K562 (cell line): ENCODE measurements around the gene ADCYAP1R1.

ENCODE experiments used
- ERF ChIP-seq: fragments of 450-650 bp; formaldehyde crosslinking; IDR thresholded peaks from 2 replicates; pipeline ENCODE4 v1.4.0; 2020; ENCODE audit warnings: mild to moderate bottlenecking, mixed read lengths
- POLR2A ChIP-seq: fragments of 450-650 bp; conservative IDR thresholded peaks from 2 replicates; pipeline ENCODE4 v1.6.1; 2016
- POLR3A ChIP-seq: IDR thresholded peaks from 2 replicates; pipeline ENCODE4 v1.6.1; 2011; ENCODE audit warnings: borderline replicate concordance, mild to moderate bottlenecking, moderate library complexity; ENCODE audit not compliant: insufficient read length, insufficient read depth; ENCODE audit errors: extremely low read depth
- TAF1 ChIP-seq: IDR thresholded peaks from 2 replicates; pipeline ENCODE4 v1.6.1; 2011; ENCODE audit warnings: mild to moderate bottlenecking, low read length, moderate library complexity; ENCODE audit not compliant: insufficient read depth, control insufficient read depth, severe bottlenecking; ENCODE audit errors: extremely low read depth
- ZNF232 ChIP-seq: sonication (generic); formaldehyde crosslinking; IDR thresholded peaks from 2 replicates; pipeline ENCODE4 v1.8.0; 2022; ENCODE audit warnings: mild to moderate bottlenecking, missing genetic modification reagents
- TF ChIP-seq, protein P1 (sequence below), 3 experiments: IDR thresholded peaks in 2 of 3; conservative IDR thresholded peaks in 1 of 3; 2 replicates each; pipeline ENCODE4 v1.5.1; 2011 to 2012; ENCODE audit warnings: low read length in 3 of 3, mild to moderate bottlenecking in 3 of 3, control low read depth in 2 of 3, improper control_type of control experiment in 1 of 3, inconsistent platforms in 1 of 3, low read depth in 1 of 3, mixed read lengths in 1 of 3, moderate library complexity in 1 of 3; ENCODE audit not compliant: insufficient read depth in 2 of 3
- TF ChIP-seq, protein P2 (sequence below), 3 experiments: fragments of 200-800 bp in 1 of 3; sonication (Bioruptor generic) in 1 of 3; sonication (generic) in 1 of 3; formaldehyde crosslinking in 1 of 3; IDR thresholded peaks; 2 replicates each; pipeline versions ENCODE4 v1.6.1 to v1.8.0; 2016 to 2022; ENCODE audit warnings: mild to moderate bottlenecking in 2 of 3, missing compliant biosample characterization in 2 of 3, missing genetic modification characterization in 2 of 3, missing genetic modification reagents in 1 of 3
- TF ChIP-seq, protein P3 (sequence below): sonication (generic); formaldehyde crosslinking; IDR thresholded peaks from 2 replicates; pipeline ENCODE4 v1.8.1; 2022; ENCODE audit warnings: missing genetic modification reagents

DNA sequence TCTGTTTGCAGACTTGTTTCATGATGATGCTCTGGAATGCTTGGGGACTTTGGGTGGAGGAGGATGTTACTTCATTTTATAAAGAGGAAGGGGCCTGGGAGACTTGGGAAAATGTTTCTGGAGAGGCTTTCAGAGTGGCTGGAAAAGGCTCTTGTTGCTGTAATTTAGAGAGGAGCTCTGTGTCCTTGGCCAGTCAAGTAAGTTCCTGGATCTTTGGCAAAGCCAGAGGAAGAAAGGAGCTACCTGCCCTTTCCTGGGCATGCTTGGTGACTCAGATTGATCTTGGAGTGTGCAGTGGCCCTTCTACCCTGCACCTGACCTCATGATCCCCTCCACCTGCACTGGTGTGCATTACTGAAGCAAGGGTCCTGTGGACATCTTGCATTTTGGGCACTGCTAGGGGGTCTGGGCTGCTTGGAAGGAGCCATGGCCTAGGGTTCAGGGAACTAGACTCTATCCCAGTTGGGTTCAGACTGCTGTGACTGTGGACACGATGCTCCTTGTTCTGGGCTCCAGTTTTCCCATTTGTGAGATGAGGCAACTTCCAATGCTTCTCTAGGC, 56.1 kb downstream of the ADCYAP1R1 start:
- TF ChIP-seq, protein P1, sequence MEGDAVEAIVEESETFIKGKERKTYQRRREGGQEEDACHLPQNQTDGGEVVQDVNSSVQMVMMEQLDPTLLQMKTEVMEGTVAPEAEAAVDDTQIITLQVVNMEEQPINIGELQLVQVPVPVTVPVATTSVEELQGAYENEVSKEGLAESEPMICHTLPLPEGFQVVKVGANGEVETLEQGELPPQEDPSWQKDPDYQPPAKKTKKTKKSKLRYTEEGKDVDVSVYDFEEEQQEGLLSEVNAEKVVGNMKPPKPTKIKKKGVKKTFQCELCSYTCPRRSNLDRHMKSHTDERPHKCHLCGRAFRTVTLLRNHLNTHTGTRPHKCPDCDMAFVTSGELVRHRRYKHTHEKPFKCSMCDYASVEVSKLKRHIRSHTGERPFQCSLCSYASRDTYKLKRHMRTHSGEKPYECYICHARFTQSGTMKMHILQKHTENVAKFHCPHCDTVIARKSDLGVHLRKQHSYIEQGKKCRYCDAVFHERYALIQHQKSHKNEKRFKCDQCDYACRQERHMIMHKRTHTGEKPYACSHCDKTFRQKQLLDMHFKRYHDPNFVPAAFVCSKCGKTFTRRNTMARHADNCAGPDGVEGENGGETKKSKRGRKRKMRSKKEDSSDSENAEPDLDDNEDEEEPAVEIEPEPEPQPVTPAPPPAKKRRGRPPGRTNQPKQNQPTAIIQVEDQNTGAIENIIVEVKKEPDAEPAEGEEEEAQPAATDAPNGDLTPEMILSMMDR (IDR thresholded peaks at IDR 0.05 in 2 of 3, conservative IDR thresholded peaks at IDR 0.05 in 1 of 3; ENCODE audit: insufficient read depth in 2 of 3, low read depth in 1 of 3, low read length in 3 of 3): no peak
- TF ChIP-seq, protein P2, sequence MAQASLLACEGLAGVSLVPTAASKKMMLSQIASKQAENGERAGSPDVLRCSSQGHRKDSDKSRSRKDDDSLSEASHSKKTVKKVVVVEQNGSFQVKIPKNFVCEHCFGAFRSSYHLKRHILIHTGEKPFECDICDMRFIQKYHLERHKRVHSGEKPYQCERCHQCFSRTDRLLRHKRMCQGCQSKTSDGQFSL (CRISPR knock-in tag; IDR thresholded peaks at IDR 0.05): no peak
- TF ChIP-seq, protein P2 (tag; IDR thresholded peaks at IDR 0.05): no peak
- no peak for TF ChIP-seq POLR2A
- TF ChIP-seq POLR3A: no peak
- TF ChIP-seq TAF1: no peak
- no peak for TF ChIP-seq ERF (CRISPR knock-in tag)
- TF ChIP-seq, protein P3, sequence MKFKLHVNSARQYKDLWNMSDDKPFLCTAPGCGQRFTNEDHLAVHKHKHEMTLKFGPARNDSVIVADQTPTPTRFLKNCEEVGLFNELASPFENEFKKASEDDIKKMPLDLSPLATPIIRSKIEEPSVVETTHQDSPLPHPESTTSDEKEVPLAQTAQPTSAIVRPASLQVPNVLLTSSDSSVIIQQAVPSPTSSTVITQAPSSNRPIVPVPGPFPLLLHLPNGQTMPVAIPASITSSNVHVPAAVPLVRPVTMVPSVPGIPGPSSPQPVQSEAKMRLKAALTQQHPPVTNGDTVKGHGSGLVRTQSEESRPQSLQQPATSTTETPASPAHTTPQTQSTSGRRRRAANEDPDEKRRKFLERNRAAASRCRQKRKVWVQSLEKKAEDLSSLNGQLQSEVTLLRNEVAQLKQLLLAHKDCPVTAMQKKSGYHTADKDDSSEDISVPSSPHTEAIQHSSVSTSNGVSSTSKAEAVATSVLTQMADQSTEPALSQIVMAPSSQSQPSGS (CRISPR knock-in tag): no peak
- no peak for TF ChIP-seq ZNF232 (CRISPR knock-in tag)
